NCI-H446 treated with DMSO at 0.1 percent for 48 hours (cell line): ENCODE results near the gene TTN.

Source experiments
- DNase-seq: peaks from one replicate; lab custom pipeline; 2025; lab: John Stamatoyannopoulos, UW

TTN gene

DNA sequence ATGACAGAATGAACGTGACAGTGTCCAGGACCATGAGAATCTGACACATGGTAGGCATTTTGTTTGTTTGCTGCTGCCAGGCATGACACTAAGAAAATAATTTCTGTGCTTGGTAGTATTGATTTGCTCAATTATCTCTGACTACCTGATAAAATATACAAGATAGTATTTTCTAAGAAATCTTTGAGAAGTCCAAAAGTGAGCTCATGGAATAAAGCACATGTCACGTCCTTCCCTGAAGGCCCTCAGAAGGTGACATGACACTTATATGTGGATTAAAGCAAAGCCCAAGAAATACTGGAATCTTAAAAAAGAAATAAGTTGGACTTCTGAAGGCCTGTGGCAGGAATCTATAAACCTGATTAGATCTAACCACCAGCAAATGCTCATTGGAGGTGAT, 3.8 kb upstream of the TTN start:
- DNase-seq = no peak

DNA sequence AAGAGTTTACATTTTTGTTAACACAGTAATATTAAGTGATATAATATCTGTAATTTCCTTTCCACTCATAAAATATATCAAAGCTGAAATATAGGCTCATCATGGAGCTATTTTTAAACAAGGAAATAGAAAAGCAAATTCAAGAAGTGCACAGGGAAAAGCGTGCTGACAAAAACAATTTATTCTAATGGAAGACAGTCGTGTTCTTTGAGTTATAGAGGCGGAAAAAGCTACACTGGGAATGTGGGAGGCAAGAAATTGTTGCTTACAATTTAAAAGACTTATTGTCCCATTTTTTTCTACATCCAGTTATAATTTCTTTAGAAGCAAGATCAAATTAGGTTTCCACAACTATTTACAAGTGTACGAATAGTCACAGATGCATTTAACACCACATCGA, 3.2 kb upstream of the TTN start:
- no peak for DNase-seq

DNA sequence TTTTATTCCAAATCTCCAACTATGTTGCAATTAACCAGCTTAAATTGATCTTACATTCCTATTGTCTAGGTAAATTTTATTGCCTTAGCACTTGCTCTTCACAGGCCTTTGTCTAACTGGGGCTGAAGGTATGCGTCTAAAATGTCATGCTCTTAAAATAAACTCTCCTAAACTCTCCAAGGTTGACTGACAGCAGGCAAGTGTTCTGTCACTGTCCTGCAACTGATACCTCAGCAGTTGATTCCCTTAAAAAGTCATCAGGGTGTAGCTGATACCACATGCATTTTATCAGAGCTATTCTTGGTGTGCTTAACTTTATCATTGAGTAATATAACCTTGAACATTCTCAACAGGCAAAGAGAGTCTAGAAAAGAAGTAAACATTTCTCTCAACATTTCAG, 680 bp downstream of the TTN start:
- DNase-seq = no peak

- no peak for DNase-seq
Measured at GRCh38 chr2:178805457-178805856, 1.8 kb downstream of the TTN start.

DNA sequence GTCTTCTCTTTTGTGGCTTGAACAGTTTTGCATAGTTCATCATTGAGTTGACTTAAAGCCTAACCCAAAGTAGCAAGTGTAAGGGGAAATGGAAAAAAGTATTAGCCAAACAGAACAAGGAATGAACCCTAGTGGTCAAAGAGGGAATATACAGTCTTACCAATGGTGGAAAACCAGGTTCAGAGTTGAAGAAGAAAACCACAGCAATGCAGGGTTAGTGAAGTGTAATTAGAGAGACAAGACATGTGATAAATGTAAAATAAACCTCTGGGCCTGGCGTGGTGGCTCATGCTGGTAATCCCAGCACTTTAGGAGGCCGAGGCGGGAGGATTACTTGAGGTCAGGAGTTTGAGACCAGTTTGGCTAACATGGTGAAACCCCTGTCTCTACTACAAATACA, 2.4 kb downstream of the TTN start:
- no peak for DNase-seq

DNA sequence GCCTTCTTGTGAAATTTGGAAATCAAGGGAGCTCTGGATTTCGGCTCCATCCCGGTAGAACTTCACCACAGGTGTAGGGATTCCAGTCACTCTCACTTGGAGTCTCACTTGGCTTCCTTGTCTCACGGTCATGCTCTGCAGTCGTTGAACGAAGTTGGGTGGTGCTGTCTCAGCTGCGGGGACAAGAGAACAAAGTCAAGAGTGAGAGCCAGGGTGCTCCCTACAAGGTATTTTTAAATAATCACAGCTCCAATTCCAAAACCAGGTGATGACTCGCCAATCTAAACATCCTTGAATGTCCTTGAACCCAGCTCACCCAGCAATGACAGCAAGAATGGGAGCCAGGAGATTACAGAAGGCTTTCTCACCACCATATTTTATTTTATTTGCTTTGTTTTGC, 6.7 kb downstream of the TTN start:
- DNase-seq = no peak

DNA sequence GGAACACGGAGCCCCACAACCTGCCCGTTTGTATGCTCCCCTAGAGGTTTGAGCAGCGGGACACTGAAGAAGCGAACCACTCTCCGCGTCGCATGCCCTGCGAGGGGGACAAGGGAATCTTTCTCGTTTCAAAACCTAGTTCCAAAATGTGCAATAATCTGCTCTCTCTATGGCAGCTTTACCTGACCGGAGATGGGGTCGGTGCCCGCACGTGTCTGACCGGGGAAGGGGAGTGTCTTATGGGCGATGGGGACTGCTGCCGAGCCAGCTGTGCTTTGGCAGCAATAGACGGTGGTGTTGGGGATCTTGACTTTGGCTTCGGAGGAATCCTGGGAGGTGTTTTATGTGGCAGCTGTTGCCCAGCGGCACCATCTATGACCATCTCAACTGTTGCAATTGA, 7.9 kb downstream of the TTN start:
- DNase-seq = no peak

DNA sequence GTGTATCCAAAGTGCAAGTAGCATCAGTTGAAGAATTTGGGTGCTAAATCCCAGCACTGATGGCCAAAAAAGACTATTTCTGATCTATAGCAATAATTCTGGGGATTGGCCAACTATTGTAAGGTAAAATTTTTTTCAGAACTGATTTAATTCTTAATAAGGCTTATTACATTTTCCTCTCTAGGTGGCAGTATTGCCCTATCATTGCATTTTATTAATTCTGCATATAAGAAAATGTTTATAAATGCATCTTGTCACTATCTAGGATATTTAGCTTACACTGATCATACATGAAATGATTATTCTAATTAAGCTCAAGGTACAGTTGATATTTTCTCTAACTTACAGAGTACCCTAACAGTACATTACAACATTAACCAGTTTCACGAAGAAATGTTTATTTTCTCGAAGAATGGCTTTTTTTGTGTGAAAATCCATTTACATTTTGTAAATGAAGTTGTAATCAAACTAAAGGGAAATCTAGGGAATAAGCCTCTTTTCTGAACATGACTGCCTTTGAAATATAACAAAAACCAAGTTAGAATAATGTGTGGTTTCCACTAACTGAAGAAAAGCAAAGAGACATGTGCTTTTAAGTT, 11.0 kb downstream of the TTN start:
- peak; percentile 43 for DNase-seq

- no peak for DNase-seq
Measured at GRCh38 chr2:178787934-178788333, 19.3 kb downstream of the TTN start.

DNA sequence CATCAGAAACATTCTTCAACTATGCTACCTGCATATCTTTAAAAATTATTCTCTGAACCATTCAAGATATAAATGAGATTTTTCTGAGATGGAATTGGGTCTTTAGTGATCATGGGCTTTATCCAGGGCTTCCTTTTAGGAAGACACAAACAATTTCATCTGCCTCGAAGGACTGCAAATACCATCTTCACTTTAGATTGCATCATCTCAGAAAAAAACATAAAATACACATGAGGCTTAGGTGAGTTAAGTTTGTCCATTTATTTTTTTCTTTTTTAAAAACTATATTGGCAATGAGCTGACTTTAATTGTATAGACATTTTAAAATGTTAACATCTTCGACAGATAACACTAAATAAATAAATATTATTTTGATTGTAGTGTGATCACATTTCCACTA, 20.1 kb downstream of the TTN start:
- DNase-seq = no peak

GRCh38 chr2:178783889-178784288, 23.3 kb downstream of the TTN start:
- DNase-seq = no peak

DNA sequence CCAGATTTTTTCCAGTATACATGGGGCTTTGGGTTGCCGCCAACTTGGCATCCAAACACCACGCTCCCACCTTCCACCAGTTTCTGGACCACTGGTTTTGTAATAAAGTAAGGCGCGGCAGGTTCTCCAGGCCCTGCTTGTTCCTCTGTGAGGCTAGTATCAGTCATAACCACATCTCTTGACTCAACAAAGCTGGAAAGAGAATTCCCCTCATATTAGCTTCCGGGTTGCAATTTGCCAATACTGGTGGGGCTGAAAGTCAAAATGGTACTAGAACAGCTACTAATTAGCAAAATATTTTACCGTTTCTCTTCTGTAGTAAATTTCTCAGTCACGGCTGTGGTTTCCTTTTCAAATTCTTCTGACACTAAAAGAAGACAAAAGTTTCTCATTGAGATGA, 25.0 kb downstream of the TTN start:
- no peak for DNase-seq

- DNase-seq = no peak
Measured at GRCh38 chr2:178777577-178777976, 29.6 kb downstream of the TTN start.

GRCh38 chr2:178776751-178777150, 30.5 kb downstream of the TTN start:
- no peak for DNase-seq

DNA sequence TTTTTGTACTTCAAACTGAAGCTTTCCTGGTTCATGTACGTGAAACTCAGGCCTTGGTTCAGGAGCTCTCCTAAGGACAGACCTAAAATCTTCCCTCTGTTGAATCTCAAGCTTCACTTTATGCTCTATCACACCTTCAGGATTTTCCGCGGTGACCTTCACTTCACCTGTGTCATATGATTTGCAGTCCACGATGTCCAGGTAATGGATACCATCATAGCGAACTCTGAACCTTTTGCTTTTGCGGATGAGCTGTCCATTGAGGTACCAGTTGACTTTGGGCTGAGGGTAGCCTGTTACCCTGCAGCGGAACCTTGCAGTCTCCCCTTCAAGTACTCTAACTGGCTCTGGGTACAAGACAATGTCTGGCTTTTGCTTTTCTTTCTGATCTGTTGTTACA, 31.2 kb downstream of the TTN start:
- no peak for DNase-seq

- DNase-seq = no peak
Measured at GRCh38 chr2:178770518-178770917, 36.7 kb downstream of the TTN start.

DNA sequence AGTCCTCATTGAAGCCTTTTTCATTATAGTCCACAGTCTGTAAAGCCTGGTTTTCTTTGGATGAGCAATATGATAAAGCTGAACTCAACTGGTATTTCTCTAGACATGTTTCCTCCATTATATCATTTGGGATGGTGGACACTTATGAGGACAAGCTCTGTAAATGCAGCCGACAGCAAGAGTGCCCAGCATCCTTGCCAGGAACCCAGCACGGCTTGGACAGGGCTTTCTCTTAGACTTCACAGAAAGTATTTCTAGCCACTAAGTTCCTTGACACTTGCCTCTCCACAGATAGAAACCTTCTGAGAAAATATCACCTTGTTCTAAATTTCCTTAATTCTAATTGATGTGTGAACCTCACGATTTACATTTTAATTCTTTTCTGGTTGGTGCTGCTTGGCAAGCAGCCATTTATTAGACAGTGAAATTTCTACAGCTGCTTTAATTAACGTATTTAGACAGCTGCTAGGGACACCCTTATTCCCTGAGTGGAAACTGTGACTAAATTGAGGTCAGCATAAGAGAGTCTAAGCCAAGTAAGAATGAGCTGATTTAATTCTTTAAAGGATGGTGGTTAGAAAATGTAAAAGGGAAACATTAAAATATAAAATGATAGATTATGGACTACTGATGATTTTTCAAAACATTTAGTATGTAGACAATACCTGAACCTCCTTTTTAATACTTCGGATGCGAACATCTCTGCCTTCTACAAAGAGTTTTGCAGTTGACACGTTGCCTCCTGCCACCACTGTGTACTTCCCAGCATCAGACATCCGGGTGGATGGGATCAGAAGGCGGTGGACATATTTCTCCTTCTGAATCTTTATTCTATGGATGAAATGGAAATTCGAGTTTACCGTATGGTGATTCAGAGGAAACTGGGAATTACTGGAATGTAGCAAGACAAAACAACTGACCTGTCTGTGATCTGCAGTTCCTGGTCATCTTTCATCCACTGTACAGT, 39.8 kb downstream of the TTN start:
- DNase-seq = no peak

DNA sequence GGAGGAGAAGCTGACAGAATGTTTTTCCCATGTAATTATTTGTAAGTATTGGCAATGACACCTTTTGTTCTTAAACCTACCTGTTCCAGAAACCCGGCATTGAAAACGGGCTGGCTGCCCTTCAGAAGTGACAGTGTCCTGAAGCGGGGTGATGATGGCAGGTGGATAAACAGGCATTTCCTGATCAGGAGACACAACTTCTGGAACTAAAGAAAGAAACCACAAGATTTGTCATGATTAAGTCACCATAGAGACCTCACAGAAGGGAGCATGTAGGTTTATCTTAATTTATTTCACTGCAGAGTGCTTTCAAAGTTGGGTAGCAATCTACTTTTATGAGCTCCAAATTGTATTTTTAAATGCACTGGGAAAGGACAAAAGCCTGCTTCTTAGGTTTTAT, 43.1 kb downstream of the TTN start:
- DNase-seq = no peak

DNA sequence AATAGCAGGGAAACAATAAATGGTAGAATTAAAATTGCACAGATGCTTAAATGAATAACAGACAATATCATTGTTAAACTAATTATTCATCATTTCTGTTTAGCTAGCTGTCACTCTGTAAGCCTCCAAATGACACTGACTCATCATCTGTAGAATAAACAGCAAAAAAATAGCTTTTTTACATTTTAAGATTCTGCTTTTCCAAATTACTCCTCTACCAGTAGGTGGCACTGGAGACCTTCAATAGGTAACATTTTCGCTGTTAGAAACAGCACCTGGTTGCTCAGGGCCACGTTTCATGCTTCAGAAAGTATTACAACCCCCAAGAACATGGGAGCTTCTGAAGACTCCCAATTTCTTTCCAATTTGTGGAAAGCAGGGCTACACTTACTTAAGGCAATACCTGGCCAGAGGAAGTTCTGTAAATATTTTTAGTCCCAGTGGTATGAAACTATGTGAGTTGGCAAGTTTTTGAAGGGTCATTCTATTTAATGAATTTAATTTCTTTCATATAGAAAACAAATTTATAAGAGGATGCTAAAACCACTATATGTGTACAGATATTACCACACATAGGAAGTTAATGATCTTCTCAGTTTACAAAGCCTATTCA, 45.4 kb downstream of the TTN start:
- DNase-seq = peak; percentile 37

DNA sequence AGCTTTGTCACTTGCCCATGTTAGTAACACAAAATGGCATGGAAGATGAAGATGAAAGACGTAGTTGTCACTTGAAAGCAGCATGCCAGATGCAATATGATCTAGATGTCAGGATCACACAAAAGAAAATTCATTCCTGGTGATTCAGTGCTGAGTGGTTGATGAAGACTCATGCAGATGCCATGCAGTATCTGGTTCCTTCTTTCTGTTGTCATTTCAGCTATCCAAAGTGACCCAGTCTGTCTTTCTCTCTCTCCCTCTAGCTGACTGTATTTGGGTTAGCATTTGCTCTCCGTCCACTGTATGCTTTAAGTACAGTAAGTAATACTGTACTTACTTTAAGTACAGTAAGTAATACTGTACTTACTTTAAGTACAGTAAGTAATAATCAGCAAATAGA, 50.4 kb downstream of the TTN start:
- DNase-seq = no peak

- no peak for DNase-seq
Measured at GRCh38 chr2:178756343-178756742, 50.9 kb downstream of the TTN start.

- DNase-seq = no peak
Measured at GRCh38 chr2:178747767-178748166, 59.5 kb downstream of the TTN start.

GRCh38 chr2:178734518-178734917, 72.7 kb downstream of the TTN start:
- DNase-seq = no peak
